ENCODE results near the gene EEFSEC.

- TF ChIP-seq, protein P1, sequence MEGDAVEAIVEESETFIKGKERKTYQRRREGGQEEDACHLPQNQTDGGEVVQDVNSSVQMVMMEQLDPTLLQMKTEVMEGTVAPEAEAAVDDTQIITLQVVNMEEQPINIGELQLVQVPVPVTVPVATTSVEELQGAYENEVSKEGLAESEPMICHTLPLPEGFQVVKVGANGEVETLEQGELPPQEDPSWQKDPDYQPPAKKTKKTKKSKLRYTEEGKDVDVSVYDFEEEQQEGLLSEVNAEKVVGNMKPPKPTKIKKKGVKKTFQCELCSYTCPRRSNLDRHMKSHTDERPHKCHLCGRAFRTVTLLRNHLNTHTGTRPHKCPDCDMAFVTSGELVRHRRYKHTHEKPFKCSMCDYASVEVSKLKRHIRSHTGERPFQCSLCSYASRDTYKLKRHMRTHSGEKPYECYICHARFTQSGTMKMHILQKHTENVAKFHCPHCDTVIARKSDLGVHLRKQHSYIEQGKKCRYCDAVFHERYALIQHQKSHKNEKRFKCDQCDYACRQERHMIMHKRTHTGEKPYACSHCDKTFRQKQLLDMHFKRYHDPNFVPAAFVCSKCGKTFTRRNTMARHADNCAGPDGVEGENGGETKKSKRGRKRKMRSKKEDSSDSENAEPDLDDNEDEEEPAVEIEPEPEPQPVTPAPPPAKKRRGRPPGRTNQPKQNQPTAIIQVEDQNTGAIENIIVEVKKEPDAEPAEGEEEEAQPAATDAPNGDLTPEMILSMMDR (conservative IDR thresholded peaks at IDR 0.05; ENCODE audit: low read length): no peak
- TF ChIP-seq EZH2phosphoT487 (IDR thresholded peaks at IDR 0.05; ENCODE audit: borderline replicate concordance, low read depth, low read length): no peak
Observed at GRCh38 chr3:128262457-128262856, 109.2 kb downstream of the EEFSEC start.

Measured in OCI-LY7 (cell line).